ENCODE data around the gene CRIM1. TPM values are rescaled to one million over a fixed set of nuclear protein-coding genes. Genes with fewer than 3 reads are reported as not detected.

Gene CRIM1
- total RNA-seq, 1 donor from 2014 or later: 61.8 TPM

- Mint-ChIP-seq H3K9me3 (no peaks in the 10 kb centered on the region), H3K27me3 (ENCODE audit: low read depth) (no peaks in the 10 kb centered on the region), H3K36me3 (peaks cover 21% of the 10 kb centered on the region), H3K27ac (no peak overlapping the region), H3K4me3 (no peak overlapping the region), H3K4me1 (peaks cover 14% of the 10 kb centered on the region)
- DNase-seq (ENCODE audit: low spot score in 2 of 2, unreplicated experiment in 2 of 2): no peak
- TF ChIP-seq, protein P1, sequence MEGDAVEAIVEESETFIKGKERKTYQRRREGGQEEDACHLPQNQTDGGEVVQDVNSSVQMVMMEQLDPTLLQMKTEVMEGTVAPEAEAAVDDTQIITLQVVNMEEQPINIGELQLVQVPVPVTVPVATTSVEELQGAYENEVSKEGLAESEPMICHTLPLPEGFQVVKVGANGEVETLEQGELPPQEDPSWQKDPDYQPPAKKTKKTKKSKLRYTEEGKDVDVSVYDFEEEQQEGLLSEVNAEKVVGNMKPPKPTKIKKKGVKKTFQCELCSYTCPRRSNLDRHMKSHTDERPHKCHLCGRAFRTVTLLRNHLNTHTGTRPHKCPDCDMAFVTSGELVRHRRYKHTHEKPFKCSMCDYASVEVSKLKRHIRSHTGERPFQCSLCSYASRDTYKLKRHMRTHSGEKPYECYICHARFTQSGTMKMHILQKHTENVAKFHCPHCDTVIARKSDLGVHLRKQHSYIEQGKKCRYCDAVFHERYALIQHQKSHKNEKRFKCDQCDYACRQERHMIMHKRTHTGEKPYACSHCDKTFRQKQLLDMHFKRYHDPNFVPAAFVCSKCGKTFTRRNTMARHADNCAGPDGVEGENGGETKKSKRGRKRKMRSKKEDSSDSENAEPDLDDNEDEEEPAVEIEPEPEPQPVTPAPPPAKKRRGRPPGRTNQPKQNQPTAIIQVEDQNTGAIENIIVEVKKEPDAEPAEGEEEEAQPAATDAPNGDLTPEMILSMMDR (IDR thresholded peaks at IDR 0.05; ENCODE audit: unreplicated experiment): no peak
Measured at GRCh38 chr2:36509075-36509474, 153.5 kb downstream of the CRIM1 start.

GRCh38 chr2:36511858-36512603 is 156.5 kb downstream of the CRIM1 start:
- Mint-ChIP-seq H3K36me3 (peaks cover 40% of the 10 kb centered on the region), H3K4me1 (peaks cover 16% of the 10 kb centered on the region), H3K27ac (peak overlapping the region; percentile 6), H3K27me3 (ENCODE audit: low read depth) (no peaks in the 10 kb centered on the region), H3K4me3 (no peak overlapping the region), H3K9me3 (no peaks in the 10 kb centered on the region)
- no peak for DNase-seq (ENCODE audit: low spot score in 2 of 2, unreplicated experiment in 2 of 2)
- TF ChIP-seq, protein P1 (IDR thresholded peaks at IDR 0.05; ENCODE audit: unreplicated experiment): no peak

DNA sequence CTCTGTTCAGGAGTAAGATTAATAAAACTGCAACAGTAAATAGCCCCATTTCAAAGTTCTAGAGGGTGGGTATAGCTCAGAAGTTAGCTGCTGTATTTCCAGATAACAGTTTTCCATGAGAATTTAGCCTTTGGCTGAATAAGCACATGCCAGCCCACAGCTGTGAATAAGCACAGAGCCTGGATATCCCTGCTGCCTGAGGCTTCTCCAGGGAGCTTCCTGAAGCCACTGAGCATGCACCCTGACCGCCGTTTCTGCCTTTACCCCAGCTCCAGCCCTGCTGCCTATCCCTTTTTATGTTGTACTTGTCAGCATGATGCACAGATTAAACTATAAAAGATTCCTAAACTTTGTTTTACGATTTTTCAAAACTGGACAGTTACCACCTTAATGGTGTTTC is 157.1 kb downstream of the CRIM1 start:
- TF ChIP-seq, protein P1 (IDR thresholded peaks at IDR 0.05; ENCODE audit: unreplicated experiment): no peak
- no peak overlapping the region for H3K4me3 Mint-ChIP-seq
- no peaks in the 10 kb centered on the region for H3K9me3 Mint-ChIP-seq
- peaks cover 14% of the 10 kb centered on the region for H3K4me1 Mint-ChIP-seq
- H3K27ac Mint-ChIP-seq: peak overlapping the region; percentile 60
- no peaks in the 10 kb centered on the region for H3K27me3 Mint-ChIP-seq (ENCODE audit: low read depth)
- peaks cover 40% of the 10 kb centered on the region for H3K36me3 Mint-ChIP-seq
- no peak for DNase-seq (ENCODE audit: low spot score in 2 of 2, unreplicated experiment in 2 of 2)

GRCh38 chr2:36513661-36514060 is 158.1 kb downstream of the CRIM1 start:
- no peaks in the 10 kb centered on the region for H3K9me3 Mint-ChIP-seq
- TF ChIP-seq, protein P1 (IDR thresholded peaks at IDR 0.05; ENCODE audit: unreplicated experiment): no peak
- no peak overlapping the region for H3K27ac Mint-ChIP-seq
- H3K36me3 Mint-ChIP-seq: peaks cover 40% of the 10 kb centered on the region
- H3K4me3 Mint-ChIP-seq: no peak overlapping the region
- peaks cover 14% of the 10 kb centered on the region for H3K4me1 Mint-ChIP-seq
- no peaks in the 10 kb centered on the region for H3K27me3 Mint-ChIP-seq (ENCODE audit: low read depth)
- no peak for DNase-seq (ENCODE audit: low spot score in 2 of 2, unreplicated experiment in 2 of 2)

GRCh38 chr2:36515538-36515937 is 160.0 kb downstream of the CRIM1 start:
- TF ChIP-seq, protein P1 (IDR thresholded peaks at IDR 0.05; ENCODE audit: unreplicated experiment): no peak
- H3K4me1 Mint-ChIP-seq: peaks cover 14% of the 10 kb centered on the region
- H3K9me3 Mint-ChIP-seq: no peaks in the 10 kb centered on the region
- no peak overlapping the region for H3K4me3 Mint-ChIP-seq
- H3K27me3 Mint-ChIP-seq (ENCODE audit: low read depth): no peaks in the 10 kb centered on the region
- peaks cover 50% of the 10 kb centered on the region for H3K36me3 Mint-ChIP-seq
- H3K27ac Mint-ChIP-seq: peak overlapping the region; percentile 88
- DNase-seq (ENCODE audit: low spot score in 2 of 2, unreplicated experiment in 2 of 2): no peak
